CD4-positive, alpha-beta T cell treated with Interleukin-10 for 1 hour (primary cell): Measurements from ENCODE around the gene PEAK1.
A peak's percentile ranks its signal among the peaks of the same experiment; 100 is the strongest.

Source experiments
- DNase-seq: peaks from one replicate; pipeline ENCODE4 v3.0.0-alpha.2; 2020

The PEAK1 gene

DNA sequence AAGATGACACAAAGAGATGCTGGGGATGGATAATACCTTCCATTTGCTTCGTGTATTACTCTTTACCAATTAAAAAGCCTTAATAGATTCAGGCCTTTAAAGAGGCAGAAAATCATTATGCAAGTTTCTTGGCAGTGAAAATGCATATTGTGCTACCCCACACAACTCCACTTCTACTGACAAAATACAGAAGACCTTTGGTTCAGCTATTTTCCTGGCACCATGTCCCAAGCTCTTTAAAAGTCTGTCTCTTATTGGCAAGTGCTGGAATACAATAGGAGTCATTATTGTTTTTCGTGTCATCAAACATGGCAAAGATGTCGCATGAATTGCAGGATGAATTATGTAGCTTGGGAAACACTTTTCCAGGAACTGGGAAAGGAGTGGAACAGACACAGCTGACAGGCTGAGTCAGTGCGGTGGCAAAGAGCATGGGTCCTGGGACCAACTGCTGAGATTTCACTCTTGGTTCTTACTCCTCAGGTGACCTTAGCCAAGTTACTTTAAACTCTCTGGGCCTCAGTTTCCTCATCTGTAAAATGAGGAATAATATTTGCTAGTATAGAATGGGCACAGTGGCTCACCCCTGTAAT, 343.5 kb downstream of the PEAK1 start:
- no peak for DNase-seq

DNA sequence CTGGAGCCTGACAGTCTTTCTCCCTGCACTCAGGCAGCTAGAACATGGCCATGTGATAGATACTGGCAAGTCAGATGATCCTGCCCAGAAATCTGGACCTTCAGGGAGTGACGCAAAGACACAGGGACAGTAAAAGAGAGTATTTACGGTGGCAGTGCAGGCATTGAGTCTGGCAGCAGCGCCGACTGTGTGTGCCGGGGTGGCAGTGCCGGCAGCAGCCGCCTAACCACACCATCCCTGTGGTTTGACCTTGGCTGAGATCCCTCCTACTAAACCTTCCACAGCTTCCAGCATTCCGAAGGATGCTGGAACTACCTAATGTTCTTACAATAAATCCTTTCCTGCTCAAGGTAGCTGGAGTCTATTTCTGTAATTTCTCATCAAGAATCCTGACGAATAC, 344.4 kb downstream of the PEAK1 start:
- DNase-seq, result no peak

DNA sequence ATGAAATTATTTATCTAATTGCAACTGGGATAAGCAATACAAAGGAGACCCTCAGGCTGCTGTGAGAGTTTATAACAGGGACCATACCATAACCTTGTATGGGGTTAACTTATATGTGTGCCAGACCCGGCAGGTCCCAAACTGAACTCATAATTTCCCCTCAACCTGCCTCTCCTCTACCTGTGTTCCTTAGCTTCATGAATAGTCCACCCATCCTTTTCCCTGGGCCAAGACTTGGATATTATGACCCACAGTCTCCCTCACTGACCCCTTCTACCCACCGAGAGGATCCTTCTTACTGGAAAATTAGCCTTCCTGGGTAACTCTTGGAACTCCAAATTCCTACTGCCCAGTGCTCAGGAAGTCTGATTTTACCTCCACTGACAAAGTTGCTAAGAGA, 345.6 kb downstream of the PEAK1 start:
- no peak for DNase-seq

DNA sequence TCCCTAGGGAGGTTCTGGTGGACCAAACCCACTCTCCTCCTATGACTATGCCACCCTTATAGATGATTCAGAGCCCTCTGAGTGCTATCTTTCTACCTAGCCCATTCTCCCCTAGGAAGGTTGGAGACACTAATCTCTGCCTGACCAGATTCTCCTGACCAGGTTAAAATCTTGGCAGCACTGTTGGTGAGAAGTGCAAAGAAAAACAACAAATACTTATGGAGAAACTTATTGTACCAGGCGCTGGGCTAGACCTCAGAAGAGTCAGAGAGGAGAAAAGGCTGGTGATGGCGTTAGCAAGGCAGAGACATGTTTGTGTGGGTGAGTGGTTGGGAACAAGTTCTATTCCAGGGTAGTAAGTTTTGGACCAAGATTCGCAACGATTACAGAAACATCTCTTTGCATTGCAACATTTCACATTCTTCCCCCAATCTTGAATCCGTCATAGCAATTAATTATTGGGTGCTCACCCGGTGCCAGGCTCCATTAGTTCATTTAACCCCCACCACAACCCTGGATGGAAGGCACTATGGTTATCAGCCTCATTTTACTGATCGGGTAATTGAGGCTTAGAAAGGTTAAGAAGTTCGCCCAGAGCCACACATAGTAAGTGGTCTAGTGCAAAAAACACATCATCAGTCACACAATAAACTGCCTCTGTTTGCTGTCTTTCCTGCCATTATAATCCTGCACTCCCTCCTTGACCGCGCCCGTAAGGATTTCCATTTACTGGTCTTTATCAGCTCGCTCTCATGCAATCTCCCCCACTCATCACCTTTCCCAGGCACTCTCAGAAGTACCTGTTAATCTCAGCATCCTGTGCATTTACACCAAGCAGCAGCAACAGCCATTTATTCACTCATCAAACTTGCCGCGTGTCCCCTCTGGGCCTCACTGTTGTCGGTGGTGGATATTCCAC, 348.3 kb downstream of the PEAK1 start:
- DNase-seq, result no peak

DNA sequence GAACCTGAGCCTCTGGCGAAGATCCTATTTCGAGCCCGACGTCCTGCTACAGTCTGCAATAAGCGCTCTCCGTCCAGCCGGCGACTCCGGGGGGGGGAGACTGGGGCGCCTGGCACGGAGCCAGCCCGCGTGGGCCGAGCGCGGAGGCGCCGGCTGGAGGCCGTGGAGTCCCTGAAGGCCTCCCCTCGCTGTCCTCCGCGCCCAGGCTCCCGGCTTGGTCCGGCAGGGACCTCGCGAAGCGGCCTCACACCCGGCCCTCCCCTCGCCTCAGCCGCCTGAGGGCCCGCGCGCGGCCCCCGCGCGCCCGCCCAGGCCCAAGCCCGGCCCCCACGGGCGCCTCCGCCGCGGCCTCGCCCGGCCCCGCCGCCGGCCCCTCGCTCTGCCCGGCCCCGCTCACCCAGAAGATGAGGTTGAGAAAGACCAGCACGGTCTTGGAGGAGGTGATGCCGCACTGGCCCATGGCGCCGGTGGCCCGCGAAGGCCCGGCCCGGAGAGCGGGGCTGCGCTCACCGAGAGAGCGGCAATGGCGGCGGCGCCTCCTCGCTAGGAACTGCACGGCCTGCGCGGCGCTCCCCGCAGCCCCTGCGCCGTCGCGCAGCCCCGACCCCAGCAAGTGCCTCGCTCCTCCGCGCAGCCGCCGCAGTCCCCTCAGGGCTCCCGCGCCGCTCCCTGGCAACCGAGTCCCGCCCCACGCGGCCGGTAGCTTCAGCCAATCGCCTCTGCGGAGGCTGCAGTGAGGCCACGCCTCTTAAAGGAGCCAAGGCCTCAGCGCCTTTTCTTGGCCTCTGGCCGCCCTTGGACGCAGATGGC, 349.2 kb downstream of the PEAK1 start, which contains the start of gene TSPAN3:
TSPAN3 (minus strand) TSS at position 615 of the 810 bp plus-strand sequence; CDS start at position 460, 155 bp downstream.
- peak; percentile 92 for DNase-seq

DNA sequence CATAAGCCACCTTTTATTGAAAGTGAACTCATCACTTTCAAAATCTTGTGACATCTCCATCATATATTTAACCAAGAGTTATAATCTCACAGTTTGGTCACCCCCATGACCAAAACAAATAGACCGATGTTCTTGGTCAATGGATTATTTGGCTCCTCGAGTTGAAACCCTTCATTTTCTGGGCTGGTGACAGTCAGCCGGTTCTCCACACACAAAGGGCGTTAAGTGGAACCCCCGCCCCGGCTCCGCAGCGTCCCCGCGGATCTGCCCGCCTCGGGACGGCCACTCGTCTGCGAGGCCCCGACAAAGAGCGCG, 349.8 kb downstream of the PEAK1 start:
- no peak for DNase-seq

DNA sequence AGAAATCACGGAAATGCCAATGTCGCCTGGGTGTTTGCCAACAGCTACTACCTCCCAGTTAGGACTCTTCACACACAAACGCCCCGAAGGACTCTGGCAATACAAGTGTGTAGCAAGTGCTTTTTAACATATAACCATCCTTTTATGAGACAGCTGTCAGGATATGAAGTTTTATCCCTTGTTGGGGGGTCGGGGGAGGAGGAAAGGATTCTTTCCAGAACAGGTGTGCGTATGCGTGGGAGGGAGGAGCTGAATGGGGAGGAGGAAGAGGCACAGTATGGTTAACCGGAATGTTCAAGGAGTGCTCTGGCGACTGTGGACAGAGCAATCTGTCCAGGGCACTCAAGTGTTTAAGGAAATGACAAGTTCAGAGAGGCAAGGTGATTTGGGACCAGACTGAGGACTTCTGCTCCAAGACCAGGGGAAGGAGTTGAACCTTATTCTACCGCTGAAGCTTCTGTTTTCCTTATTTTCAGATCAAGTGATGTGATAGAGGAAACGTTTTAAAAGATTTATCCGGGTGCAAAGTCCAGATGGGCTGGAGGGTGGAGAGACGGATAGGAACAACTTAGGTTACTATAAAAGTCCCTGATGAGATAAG, 350.3 kb downstream of the PEAK1 start:
- DNase-seq, result no peak

DNA sequence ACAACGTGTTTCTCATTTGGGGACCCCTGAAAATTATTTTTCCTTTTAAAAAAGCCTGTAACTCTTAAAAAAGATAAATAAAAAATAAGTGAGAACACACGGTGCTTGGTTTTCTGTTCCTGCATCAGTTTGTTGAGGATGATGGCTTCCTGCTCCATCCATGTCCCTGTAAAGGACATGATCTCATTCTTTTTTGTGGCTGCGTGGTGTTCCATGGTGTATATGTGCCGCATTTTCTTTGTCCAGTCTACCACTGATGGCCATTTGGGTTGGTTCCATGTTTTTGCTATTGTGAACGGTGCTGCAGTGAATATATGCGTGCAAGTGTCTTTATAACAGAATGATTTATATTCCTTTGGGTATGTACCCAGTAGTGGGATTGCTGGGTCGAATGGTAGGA, 351.3 kb downstream of the PEAK1 start:
- no peak for DNase-seq

DNA sequence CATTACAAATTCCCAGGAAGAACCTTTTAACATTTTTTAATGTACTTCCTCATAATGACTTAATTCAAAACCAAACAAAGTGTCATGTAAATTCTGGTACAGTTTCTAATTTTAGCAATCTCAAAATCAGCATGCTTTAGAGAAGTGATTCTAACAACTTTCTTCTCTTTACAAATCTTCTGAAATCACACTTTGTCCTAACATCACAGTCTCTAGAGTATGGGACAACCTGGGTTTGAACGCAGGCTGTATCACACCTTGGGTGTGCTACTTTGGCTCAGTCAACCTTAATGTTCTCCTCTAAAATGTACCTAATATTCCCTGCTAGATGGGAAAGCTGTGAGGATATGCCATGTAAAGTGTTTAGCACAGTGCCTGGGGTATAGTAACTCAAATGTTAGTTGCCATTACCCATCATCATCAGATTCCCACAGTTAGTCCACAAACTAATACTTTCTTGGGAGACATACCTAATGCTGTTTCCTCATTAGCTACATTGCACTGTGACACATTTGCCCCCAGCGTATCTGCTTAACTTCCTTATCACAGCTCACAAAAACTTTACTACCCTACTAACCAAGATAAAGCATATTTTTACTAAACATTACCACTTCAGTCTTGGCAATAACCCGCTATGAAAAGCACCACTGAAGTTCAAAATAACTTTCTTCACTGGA, 352.1 kb downstream of the PEAK1 start:
- no peak for DNase-seq

DNA sequence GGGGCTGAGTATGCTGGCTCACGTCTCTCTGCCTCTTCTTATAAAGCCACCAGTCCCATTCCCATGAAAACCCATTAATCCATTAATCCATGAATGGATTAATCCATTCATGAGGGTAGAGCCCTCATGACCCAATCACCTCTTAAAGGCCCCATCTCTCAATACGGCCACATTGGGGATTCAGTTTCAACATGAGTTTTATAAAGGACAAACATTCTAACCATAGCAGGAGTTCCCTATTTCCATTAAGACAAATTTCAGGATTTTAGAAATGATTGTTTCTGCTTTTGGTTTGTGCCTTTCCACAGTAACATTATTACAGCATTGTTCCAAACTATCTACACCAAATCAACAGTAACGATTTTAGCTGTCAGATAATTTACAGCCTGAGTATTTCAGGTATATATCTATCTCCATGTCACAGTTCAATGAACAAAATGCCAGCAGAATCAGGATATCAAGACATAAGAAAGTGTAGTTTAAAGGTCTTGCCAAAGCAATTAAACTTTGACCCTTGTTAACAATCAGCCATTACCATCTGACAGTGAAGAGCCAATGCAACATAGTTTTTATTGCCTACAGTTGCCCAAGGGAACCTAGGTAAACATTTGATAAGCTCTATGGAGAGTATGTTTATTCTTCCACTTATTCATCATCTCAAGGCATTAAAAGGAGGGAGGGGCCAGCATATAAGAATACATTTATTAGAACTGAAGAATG, 352.8 kb downstream of the PEAK1 start:
- DNase-seq, result no peak

DNA sequence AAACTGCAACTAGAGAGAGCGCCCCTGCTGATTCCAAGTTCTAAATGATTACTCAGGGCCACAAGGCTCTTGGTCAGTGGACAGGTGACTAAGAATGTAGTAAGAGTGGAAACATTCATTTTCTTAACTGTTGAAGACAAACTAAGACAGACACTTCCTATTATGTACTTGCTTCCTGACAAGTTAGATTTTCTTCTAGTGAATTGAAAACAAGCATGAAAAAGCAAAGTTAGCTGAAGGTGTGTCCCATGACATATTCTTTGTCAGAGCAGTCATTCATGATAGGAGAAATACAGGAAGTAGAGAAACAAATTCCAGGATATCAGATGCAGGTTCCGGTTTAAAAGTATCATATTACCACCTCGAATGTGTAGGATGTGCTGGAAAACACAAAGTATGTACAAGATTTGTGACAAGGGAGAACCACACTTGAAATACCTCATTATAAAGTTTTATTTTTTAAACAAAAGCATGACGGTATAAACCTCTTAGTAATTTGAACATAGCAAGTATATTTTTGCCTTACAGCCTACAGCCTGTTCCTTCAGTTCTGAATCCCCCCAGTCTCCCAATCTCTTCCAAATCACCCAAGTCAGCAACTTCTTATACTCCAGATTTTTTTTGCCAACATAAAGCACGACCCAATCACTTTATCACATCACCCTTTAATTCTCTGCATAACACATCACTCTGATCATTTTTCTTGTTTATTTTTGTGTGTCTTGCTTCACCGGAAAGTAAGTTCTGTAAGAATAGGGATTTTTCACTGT, 355.2 kb downstream of the PEAK1 start:
- no peak for DNase-seq

DNA sequence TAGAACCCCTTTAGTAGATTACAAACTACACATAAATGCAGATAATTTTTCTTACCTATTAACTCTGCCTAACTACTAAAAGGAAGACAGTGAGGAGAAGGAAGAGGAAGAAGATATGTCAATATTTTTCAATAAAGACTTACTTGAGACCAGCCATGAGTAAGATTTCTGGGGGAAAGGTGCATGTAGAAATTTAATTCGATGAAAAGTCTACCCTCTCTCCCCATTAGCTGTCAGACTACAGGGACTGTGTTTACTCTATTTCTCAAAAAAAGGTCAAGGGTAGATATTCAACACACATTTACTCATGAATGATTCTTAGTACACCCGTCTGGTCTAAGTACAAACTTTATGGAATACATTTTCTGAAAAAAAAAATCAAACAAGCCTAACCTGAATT, 355.8 kb downstream of the PEAK1 start:
- no peak for DNase-seq

DNA sequence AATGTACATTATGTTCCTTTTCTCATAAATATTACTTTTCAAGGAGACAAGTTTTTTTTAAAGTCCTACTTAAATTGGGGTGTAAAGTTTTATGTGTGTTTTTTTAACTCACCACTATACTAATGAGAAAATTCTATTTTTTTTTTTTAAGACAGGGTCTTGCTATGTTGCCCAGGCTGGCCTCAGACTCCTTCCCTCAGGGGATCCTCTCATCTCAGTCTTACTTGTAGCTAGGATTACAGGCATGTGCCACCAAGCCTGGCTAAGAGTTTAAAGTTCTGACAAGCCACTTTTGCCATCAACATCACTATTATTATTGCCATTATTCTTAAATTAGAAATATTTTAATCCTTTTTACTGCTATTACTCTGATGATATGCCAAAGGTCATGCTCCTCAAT, 356.7 kb downstream of the PEAK1 start:
- DNase-seq, result no peak

DNA sequence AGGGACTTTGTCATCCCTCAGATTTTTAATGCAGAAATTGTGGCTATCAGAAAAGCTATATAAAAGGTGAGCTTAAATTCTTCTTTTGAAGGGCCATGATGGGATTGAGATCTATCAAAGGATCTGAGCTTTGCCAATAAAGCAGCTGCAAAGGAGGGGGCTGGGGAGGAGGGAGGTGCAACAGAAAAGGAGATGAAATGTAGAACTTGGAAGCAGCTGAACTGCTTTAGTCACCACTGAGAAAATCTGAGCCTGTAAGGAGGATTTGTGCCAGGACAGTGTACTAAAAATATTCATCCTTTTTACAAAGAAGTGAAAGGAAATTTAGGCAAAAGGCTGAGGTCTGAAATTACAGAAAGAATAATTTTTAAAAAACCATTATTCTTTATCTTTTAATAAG, 359.4 kb downstream of the PEAK1 start:
- DNase-seq, result no peak

DNA sequence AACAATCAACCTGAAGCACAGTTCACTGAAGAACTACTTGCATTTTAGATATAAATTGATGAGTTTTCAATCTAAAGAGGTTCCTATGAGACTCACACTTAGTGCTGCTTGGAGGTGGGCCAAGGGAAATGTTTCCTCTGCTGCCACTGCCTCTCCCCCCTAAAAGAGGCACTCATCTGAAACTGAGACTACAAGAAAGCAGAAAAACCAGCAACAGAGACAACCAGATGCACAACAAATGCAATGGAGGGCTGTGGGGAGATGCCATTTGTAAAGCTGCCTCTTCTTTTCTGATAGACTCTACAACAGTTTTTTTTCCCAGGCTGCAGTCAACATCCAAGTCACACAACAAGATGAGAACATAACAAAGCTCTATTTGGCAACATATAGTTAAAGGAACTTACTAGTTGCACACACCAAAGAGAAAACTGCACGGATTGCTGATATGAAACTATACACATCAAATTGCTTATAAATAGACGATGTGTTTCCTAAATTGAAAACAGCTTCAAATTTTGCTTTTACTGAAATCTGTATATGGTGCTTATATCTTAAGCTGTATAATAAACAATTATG, 360.0 kb downstream of the PEAK1 start:
- DNase-seq, result no peak

DNA sequence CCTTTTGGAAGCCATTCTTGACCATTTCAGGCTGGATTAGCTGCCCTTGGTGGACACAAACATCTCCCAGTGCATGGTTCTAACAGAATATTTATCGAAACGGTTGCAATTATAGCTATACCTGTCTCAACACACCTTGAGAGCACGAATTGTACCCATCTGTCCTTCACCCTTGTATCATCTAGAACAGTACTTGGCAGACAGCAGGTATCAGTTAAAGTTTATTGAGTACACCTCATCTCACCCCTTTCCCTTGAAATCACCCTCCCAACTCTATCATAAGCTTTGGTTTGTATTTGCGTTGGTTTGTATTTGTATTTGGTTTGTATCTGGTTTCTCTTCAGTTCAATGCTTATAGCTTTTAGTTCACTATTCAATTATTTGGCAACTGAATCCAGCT, 361.4 kb downstream of the PEAK1 start:
- no peak for DNase-seq

DNA sequence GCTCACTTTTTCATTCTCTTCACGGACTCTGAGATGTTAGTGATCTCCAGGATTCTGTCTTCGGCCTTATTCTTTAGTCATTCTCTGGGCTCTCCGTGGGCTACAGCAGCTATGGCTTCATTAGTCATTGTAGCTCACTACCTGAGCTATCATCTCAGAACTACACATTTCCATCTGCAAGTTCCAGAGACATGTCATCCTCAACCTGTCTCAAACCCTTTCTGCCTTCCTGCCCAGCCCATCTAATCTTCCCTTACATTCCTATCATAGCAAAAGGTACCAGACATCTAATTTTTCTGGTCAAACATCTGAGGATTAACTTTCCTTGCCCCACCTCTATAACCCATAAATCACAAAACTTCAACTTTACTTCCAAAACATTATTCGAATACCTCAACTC, 362.2 kb downstream of the PEAK1 start:
- DNase-seq, result no peak

DNA sequence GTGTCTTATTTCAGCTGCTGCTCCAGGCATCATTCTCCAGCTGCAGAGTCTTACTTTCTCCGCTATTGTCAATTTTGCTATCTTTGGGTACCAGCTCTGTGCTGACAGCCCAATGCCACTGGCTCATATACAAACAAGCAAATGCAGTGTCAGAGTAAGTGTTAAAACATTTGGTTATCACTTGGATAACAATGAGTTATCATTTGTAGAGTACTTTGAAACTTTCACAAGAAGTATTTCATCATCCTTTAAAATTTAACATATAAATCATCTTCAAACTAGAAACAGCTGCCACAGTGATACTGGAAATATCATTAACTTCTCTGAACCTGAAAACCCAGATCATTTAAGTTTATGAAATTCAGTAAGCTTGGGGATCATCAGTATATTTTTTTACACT, 362.8 kb downstream of the PEAK1 start:
- no peak for DNase-seq

DNA sequence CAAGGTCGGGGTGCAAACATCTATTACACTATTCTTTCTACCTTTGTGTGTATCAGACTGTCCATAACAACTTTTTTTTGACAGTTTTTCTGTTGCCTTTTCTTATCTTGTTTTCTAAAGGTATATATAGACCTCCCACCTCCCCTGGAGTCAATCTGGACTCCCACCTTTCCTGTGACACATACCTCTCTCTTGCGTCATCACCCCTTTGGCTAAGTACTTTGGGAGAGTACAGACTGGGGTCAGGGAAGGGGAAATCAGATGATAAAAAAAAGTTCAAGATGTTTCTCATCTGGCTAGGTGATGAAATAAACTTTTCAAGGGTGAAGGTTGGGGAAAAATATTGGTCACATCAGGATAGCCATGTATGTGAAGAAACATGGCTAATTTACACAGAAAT, 366.2 kb downstream of the PEAK1 start:
- no peak for DNase-seq

DNA sequence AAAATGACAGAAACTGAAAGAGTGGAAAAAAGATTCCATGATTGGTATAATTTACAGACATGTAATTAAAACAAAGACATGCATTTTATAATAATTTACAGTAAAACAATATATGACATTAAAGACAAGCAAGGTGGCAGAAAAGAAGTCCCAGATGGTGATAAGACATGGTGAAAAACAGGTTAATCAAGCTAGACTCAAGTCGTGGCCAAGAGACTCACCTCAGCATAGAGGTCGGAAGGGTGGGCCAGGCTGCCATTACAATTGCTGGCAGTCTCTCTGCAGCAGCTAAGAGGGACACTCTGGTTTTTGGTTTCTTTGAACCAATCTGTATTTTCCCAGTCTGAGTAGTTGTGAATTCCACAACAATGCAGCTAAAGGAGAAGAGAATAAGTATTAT, 367.3 kb downstream of the PEAK1 start:
- no peak for DNase-seq
